ENCODE data around the gene ITGBL1.

ITGBL1 gene

DNA sequence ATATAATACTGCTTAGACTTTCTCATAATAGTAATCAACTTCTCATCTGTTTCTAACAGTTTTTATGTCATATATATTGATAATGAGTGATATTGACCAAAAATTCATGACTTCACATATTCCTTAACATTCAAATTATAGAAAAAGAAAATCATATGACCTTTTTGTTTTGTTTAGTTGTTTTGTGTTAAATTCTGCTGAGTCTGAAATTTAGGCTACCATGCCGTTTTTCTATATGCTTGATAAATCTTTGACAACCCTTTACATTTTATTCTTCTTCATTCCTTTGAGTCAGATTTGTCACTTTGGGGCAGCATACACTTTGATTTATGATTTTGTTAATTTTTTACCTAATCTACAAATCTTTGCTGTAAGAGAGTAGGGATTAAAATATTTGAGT lies 176.4 kb downstream of the ITGBL1 start:
- ATAC-seq (no peak), DNase-seq (no peak)
- Mint-ChIP-seq H3K27me3 (peaks cover 7% of the 10 kb centered on the region), H3K4me3 (no peak overlapping the region), H3K36me3 (ENCODE audit: low read depth) (peaks cover 2% of the 10 kb centered on the region), H3K4me1 (peaks cover 40% of the 10 kb centered on the region), H3K27ac (no peak overlapping the region), H3K9me3 (peaks cover 4% of the 10 kb centered on the region)

DNA sequence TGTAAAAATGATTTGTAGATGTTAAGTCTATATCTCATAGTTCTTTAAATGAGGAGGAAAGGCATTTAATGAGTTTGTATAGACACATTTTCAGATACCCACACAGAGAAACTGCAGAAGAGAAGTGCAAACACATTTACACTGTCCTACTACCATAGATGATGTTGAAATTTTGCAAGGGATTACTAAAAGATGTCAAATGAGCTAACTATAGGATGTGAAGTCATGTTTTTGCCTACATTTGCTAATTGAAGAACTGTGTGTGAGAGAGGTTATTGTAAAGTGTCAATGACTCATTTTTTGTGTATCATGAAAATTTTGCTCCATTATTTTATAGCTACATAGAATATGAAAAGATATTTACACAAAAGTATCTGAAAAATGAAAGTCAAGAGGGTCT lies 178.9 kb downstream of the ITGBL1 start:
- DNase-seq (no peak), ATAC-seq (no peak)
- Mint-ChIP-seq H3K4me3 (no peak overlapping the region), H3K27ac (no peak overlapping the region), H3K4me1 (peaks cover 18% of the 10 kb centered on the region), H3K36me3 (ENCODE audit: low read depth) (peaks cover 2% of the 10 kb centered on the region), H3K27me3 (peaks cover 9% of the 10 kb centered on the region), H3K9me3 (peaks cover 4% of the 10 kb centered on the region)

DNA sequence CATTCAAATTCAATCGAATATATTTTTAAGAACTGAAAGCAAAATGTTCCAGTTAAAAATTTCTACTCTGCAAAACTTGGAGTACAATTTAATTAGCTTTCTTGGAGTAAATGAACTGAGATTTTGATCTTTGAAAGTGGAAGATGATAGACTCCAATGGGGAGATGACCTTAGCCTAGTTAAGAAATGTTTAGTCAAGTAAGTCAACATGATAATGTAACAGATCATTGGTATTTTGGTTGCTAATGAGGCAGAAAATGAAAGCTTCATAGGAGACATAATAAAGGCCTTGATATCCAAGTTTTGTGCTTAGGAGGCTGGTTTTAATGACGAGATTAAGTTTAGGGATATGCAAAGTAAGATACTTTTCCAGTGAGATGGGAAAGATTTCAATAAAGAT lies 181.7 kb downstream of the ITGBL1 start:
- H3K9me3 Mint-ChIP-seq: no peaks in the 10 kb centered on the region
- H3K4me3 Mint-ChIP-seq: no peak overlapping the region

DNA sequence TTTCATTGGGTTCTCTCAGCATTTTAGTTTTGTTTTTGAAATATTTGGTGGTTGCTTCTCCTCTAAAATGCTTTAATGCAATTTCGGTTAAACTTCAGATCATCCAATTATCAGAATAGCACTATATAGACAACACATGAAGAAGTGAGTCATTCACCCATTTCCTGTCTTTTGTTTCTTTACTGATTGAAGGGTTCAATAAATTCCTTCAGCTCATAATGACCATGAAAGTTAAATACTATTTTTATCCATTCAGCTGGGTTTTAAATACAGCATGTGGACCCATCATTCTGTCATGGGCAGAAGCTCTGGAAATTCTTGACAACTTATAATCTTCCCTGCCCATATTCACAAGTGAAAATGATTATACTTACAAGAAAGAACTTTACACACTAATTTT lies 187.2 kb downstream of the ITGBL1 start:
- H3K36me3 Mint-ChIP-seq (ENCODE audit: low read depth): no peaks in the 10 kb centered on the region
- no peaks in the 10 kb centered on the region for H3K9me3 Mint-ChIP-seq
- DNase-seq (no peak), ATAC-seq (no peak)
- peaks cover under 1% of the 10 kb centered on the region for H3K27me3 Mint-ChIP-seq
- no peak overlapping the region for H3K4me3 Mint-ChIP-seq
- H3K27ac Mint-ChIP-seq: no peak overlapping the region
- H3K4me1 Mint-ChIP-seq: peaks cover 2% of the 10 kb centered on the region

More for the DNA sequence above, 181.7 kb downstream of the ITGBL1 start:
- H3K4me1 Mint-ChIP-seq: no peaks in the 10 kb centered on the region
- ATAC-seq: no peak
- no peaks in the 10 kb centered on the region for H3K36me3 Mint-ChIP-seq (ENCODE audit: low read depth)
- DNase-seq: no peak
- peaks cover 9% of the 10 kb centered on the region for H3K27me3 Mint-ChIP-seq
- H3K27ac Mint-ChIP-seq: no peak overlapping the region

DNA sequence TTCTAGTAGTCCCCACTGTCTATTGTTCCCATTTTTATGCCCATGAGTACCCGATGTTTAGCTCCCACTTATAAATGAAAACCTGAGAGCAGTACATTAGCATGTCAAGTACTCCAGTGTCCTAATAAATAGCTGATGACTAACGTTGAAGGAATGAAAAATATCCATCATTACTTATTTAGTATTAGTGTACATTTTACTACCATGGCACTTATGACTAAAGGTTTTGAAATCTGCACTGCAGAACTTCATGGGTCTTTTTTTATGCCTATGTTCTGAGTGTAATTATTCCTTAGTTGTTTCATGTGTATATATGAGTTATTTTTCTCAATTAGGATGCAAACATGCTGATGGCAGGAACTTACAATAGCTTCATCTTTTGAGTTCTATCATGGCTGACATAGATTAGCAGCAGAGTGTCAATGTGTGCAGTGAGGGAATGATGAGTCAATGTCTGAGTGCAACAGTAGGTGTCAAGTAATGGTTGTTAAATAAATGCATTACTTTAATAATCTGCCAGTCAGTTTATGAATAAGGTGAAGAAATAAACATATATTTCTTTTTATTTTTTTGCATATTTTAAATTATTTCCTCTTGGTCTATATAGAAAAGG lies 188.4 kb downstream of the ITGBL1 start:
- ATAC-seq (no peak), DNase-seq (no peak)
- H3K27ac Mint-ChIP-seq: no peak overlapping the region
- no peaks in the 10 kb centered on the region for H3K9me3 Mint-ChIP-seq
- no peak overlapping the region for H3K4me3 Mint-ChIP-seq
- peaks cover 2% of the 10 kb centered on the region for H3K4me1 Mint-ChIP-seq
- no peaks in the 10 kb centered on the region for H3K36me3 Mint-ChIP-seq (ENCODE audit: low read depth)
- H3K27me3 Mint-ChIP-seq: no peaks in the 10 kb centered on the region

DNA sequence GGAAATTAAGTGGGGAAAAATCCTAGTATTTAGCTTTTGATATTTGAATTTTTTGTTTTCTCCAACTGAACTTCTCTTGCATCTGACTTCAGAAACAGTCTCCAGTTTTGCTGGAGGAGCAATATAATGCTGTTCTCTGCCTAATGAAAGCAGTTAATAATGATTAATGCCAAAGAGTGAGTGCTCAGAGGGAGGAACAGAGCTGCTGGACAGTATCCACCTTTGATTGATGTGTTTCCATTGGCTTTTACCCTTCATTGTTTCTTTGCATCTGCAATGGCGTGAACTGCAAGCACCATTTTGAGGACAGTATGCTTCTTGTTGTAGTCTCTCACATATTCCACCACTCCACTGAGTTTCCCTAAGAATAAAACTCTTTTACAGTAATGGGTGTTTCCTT lies 193.4 kb downstream of the ITGBL1 start:
- no peaks in the 10 kb centered on the region for H3K9me3 Mint-ChIP-seq
- DNase-seq (no peak), ATAC-seq (no peak)
- H3K27me3 Mint-ChIP-seq: no peaks in the 10 kb centered on the region
- H3K4me1 Mint-ChIP-seq: no peaks in the 10 kb centered on the region
- no peak overlapping the region for H3K27ac Mint-ChIP-seq
- no peak overlapping the region for H3K4me3 Mint-ChIP-seq
- H3K36me3 Mint-ChIP-seq (ENCODE audit: low read depth): no peaks in the 10 kb centered on the region

DNA sequence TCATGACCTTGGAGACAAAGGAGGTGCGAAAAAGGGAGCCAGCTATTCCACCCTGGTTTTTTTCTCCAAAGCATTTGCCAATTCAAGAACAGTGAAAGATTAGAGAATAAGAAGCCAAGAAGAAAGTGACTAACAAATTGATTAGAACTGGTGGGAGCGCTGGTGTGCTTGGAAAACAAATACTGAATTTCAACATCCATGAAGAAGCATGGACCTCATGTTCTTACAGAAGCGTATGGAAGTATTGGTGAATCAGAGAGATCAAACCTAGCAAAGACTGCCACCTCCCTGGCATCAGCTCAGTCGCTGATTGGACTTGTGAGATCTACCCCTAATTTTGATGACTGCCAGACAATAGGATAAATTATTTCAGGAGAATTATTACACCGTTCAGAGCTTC lies 195.3 kb downstream of the ITGBL1 start:
- Mint-ChIP-seq H3K4me1 (no peaks in the 10 kb centered on the region), H3K9me3 (no peaks in the 10 kb centered on the region), H3K36me3 (ENCODE audit: low read depth) (no peaks in the 10 kb centered on the region), H3K27me3 (peaks cover 6% of the 10 kb centered on the region), H3K4me3 (no peak overlapping the region), H3K27ac (no peak overlapping the region)
- ATAC-seq (no peak), DNase-seq (no peak)

DNA sequence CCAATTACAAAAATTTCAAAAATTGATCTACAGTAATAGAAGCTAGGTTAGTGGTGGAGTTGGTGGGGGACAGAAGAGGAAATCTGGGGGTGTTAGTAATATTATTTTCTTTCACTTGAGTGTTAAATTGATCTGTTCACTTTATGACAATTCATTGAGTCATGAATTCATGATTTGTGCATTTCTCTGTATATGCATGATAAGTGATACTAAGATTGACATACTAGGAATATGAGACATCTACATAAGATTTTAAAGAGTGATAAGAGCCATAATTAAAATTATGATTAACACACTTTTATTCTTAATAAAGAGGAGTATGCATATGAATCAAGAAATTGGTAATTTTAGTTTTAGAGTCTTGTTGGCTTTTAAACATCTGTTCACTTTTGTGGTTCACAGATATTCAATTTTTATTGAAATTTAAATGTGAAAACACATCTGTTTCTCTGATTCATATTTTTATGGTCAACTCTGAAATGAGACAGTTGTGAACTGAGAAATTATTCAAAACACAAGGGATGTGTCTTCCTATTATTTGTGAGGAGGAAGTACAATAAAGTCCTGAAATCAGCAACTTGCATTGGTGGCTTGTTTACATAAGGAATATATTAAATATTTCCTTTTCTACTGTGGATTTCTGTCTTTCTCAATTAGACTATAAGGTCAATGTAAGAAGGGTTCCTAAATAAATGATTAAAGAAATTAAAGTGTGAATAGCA lies 196.5 kb downstream of the ITGBL1 start:
- H3K4me3 Mint-ChIP-seq: no peak overlapping the region
- peaks cover 3% of the 10 kb centered on the region for H3K9me3 Mint-ChIP-seq
- no peak overlapping the region for H3K27ac Mint-ChIP-seq
- H3K27me3 Mint-ChIP-seq: peaks cover 10% of the 10 kb centered on the region
- no peak for ATAC-seq
- no peaks in the 10 kb centered on the region for H3K4me1 Mint-ChIP-seq
- no peaks in the 10 kb centered on the region for H3K36me3 Mint-ChIP-seq (ENCODE audit: low read depth)
- no peak for DNase-seq

DNA sequence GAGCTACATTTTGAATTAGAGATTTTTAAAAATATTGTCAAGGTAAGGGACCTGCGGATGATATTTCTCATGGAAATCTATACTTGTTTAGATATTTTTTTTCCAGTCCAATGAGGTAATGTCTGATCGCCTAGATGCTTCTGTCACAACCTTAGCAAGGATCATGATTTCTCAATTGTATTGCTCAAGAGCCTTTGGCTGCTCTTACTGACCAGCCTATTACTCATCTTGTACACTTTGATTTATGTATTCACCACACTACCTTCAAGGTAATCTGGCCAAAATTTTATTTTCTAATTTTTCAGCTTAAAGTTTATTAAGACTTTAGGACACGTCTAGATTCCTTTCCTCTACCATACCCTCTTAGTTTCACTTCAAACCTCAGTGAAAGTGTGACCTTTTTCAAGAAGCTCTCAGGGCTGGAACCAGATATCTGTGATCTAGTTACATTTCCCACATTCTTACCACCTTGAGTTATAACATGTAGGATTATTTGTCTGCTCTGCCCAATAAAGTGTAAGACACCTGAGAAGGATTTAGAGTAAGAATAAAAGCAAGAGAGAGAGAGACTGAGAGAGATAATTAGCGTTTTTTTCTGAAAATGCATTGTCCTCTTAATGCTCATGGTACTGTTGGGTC lies 197.1 kb downstream of the ITGBL1 start:
- ATAC-seq (no peak), DNase-seq (no peak)
- Mint-ChIP-seq H3K4me1 (no peaks in the 10 kb centered on the region), H3K27ac (no peak overlapping the region), H3K9me3 (peaks cover 4% of the 10 kb centered on the region), H3K27me3 (peaks cover 10% of the 10 kb centered on the region), H3K4me3 (no peak overlapping the region), H3K36me3 (ENCODE audit: low read depth) (no peaks in the 10 kb centered on the region)

DNA sequence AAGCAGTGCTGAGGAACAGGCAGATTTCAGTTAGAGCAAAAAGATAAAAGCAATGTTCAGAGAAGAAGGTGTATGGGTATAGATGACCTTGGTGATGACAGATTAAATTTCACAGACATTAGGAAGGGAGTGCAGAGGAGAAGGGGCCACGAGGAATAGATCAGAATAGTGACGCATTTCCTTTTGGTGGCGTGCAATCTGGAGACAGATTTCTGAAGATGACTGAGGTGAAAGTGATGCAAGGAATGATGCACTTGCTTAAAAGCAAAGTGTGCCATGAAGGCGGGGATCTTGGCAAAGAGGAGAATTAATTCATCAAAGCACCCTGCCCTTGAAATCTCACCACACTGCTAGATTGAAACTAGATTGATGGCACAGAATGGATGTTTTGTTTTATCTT lies 202.4 kb downstream of the ITGBL1 start:
- Mint-ChIP-seq H3K4me1 (no peaks in the 10 kb centered on the region), H3K36me3 (ENCODE audit: low read depth) (no peaks in the 10 kb centered on the region), H3K4me3 (no peak overlapping the region), H3K27me3 (peaks cover 10% of the 10 kb centered on the region), H3K27ac (no peak overlapping the region), H3K9me3 (peaks cover 4% of the 10 kb centered on the region)
- ATAC-seq (no peak), DNase-seq (no peak)

DNA sequence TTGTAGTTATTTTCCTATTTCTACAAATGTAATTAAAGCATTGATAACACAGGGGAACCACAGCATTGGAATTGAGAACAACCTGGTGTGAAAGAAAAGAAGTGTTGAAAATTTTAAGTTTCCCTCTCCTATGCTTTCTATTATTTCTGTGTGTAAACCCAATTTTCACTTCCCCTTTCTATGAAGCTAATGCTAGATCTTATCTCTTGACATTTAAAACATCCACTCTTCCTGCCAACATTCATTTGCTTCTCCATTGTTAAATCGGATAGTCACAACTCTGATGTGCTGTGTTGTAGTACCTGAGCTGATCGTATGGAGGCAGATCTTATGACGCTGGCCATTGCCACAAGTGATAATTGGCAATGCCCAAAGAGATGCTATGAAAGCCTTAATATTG lies 203.0 kb downstream of the ITGBL1 start:
- no peaks in the 10 kb centered on the region for H3K36me3 Mint-ChIP-seq (ENCODE audit: low read depth)
- no peak for ATAC-seq

DNA sequence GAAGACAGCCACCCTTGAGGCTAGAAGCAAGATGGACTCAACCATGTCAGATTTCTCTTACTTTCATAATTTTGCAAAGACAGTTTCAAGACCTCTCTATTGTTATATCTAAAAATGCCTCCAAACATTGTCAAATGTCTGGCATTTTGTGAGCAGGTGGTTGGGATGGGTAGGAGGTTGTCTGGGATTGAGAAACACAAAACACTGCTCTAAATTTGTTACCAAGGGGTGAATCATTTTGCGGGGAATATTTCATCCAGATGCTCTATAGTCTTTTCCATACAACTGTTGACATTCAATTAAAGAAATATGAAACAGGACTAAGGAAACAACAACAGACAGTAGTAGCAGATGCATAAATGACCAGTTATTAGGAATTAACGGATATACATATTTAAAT lies 208.2 kb downstream of the ITGBL1 start:
- peaks cover 2% of the 10 kb centered on the region for H3K27me3 Mint-ChIP-seq
- peaks cover 3% of the 10 kb centered on the region for H3K9me3 Mint-ChIP-seq
- DNase-seq (no peak), ATAC-seq (no peak)
- H3K4me3 Mint-ChIP-seq: no peak overlapping the region
- no peak overlapping the region for H3K27ac Mint-ChIP-seq
- H3K4me1 Mint-ChIP-seq: no peaks in the 10 kb centered on the region
- no peaks in the 10 kb centered on the region for H3K36me3 Mint-ChIP-seq (ENCODE audit: low read depth)

More for the DNA sequence above, 203.0 kb downstream of the ITGBL1 start:
- Mint-ChIP-seq H3K4me1 (no peaks in the 10 kb centered on the region), H3K9me3 (peaks cover 4% of the 10 kb centered on the region), H3K27me3 (peaks cover 10% of the 10 kb centered on the region), H3K27ac (no peak overlapping the region), H3K4me3 (no peak overlapping the region)
- no peak for DNase-seq

DNA sequence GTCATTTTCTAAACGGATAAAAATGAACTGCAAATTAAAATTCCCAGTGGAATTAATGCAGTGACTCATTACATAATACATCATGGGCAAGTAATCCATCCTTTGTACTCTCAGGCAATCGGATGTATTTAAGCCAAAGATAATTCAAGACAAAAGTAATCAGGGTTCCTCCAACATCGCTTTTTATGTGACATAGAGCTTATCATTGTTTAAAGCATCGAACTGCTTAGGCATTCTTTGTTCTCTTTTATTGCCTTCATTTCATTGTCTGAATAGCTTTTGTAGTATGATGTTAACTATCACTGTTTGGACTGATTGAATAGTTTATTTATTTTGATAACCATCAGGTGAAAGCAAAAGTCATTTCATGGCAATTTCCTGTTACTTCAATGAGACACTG lies 209.4 kb downstream of the ITGBL1 start:
- peaks cover 9% of the 10 kb centered on the region for H3K9me3 Mint-ChIP-seq
- ATAC-seq: no peak
- peaks cover 2% of the 10 kb centered on the region for H3K27me3 Mint-ChIP-seq

DNA sequence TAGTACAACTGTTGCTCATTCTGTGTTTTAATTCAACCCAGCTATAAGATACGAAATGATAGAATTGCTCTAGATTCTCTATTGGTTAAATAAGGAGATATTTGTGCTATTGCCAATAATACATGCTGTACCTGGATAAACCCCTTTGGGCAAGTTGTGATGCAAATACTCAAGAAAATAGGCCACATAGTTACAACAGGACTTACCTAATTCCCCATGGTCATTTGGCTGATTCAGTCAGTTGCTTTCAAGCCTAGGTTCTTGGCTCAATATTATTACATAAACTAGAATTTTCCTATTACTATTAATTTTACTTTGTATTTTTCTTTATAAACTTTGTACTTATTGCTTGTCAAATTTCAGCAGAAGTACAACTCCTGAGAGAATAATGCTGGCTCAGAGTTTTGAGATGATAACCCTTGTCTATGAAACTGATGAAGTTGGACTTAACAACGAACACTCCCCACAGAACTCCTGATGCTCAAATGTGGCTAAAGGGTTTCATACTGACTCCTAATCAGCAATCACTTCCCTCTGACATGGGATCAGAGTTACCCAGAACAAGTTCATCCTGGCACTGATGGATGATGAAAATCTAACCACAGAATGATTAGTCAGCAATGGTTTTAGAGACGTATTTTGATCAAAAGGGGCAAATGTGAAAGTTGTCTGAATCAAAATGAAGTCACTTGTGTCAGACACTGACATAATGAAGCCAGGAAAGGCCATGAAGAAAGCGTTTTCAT lies 221.1 kb downstream of the ITGBL1 start:
- DNase-seq (no peak), ATAC-seq (no peak)
- peaks cover 5% of the 10 kb centered on the region for H3K9me3 Mint-ChIP-seq
- no peak overlapping the region for H3K27ac Mint-ChIP-seq
- H3K27me3 Mint-ChIP-seq: no peaks in the 10 kb centered on the region
- H3K36me3 Mint-ChIP-seq (ENCODE audit: low read depth): no peaks in the 10 kb centered on the region
- no peaks in the 10 kb centered on the region for H3K4me1 Mint-ChIP-seq
- H3K4me3 Mint-ChIP-seq: no peak overlapping the region

More for the DNA sequence above, 209.4 kb downstream of the ITGBL1 start:
- no peak overlapping the region for H3K4me3 Mint-ChIP-seq
- H3K27ac Mint-ChIP-seq: no peak overlapping the region
- no peaks in the 10 kb centered on the region for H3K4me1 Mint-ChIP-seq
- no peak for DNase-seq
- H3K36me3 Mint-ChIP-seq (ENCODE audit: low read depth): no peaks in the 10 kb centered on the region

DNA sequence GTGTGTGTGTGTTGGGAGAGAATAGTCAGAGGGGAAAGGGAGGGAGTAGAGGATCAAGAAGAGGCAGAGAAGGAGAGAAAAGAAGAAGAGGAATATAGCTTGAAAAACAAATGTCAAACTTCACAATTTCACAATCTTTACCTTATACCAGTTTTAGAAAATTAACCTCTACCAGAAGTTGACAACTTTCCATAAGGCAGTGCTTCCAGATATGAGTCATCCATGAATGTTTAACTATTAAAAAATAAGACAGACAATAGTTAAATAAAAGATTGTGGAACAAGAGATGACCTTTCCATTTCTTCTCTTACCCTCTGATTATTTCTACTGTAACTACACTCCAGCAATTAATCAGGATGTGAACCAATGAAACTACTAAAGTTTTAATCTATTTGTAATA lies 229.4 kb downstream of the ITGBL1 start:
- H3K27me3 Mint-ChIP-seq: peaks cover 6% of the 10 kb centered on the region
- H3K36me3 Mint-ChIP-seq (ENCODE audit: low read depth): no peaks in the 10 kb centered on the region

More for the DNA sequence above, 229.4 kb downstream of the ITGBL1 start:
- Mint-ChIP-seq H3K27ac (no peak overlapping the region), H3K4me1 (no peaks in the 10 kb centered on the region), H3K9me3 (no peaks in the 10 kb centered on the region), H3K4me3 (no peak overlapping the region)
- ATAC-seq (no peak), DNase-seq (no peak)

Measured in activated naive CD8-positive, alpha-beta T cell treated with anti-CD3 and anti-CD28 coated beads, Interleukin-2, amount 50 U/mL, for 24 hours (primary cell).